HG02970 (cell line): ENCODE results near the gene DPAGT1.
"Not testable (repeated sequence)": the region's sequence is repeated elsewhere in the genome, so short reads cannot be mapped to it uniquely, and the experiment has no call there.

Experiments
- ATAC-seq: cut with Tn5 transposase; IDR thresholded peaks from one replicate; pipeline ENCODE4 v1.9.1; 2021; ENCODE audit warnings: mild to moderate bottlenecking, moderate library complexity, moderate number of reproducible peaks; ENCODE audit not compliant: unreplicated experiment, low FRiP score

DPAGT1 gene

DNA sequence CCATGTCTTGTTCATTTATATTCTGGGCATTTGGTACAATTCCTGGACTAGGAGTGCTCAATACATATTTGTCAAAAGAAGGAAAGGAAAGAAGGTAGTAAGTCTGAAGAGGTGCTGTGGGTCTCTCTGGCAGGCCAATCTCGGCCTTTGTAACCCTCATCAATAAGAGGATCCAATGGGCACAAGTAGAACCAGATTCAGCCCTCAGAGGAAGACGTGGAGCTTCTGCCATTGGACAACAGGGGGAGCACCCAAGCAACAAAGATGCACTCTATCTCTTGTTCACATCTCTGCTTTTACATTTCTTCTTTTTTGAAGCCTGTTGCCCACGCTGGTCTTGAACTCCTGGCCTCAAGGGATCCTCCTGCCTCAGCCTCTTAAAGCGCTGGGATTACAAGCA, 36.3 kb downstream of the DPAGT1 start:
- ATAC-seq: no peak

DNA sequence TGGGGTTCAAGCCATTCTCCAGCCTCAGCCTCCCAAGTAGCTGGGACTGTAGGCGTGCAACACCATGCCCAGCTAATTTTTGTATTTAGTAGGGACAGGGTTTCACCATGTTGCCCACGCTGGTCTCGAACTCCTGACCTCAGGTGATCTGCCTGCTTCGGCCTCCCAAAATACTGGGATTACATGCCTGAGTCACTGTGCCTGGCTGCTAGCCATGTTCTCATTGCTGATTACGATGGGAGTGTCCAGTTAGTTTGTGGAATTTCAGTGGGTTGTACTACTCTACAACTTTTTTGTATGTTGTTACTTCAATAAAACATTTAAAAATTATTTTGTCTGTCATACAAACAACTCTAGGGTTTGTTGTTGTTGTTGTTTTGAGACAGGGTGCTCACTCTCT, 38.9 kb downstream of the DPAGT1 start:
- no peak for ATAC-seq

DNA sequence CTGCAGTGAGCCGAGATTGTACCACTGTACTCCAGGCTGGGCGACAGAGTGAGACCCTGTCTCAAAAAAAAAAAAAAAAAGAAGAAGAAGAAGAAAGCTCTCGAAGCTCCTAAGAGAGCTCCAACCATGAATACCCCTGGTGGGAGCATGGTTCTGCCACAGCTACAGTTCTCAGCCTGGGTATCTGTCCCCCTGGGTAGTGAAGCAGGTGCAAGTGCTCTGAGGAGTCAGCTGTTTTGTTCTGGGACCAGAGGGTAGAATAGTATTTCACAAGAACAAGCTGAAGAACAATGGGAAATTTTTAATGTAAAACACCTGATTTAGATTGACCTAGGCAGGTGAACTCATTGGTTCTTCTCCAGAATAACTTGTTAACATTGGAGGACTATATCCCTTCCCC, 40.4 kb downstream of the DPAGT1 start:
- ATAC-seq: no peak

DNA sequence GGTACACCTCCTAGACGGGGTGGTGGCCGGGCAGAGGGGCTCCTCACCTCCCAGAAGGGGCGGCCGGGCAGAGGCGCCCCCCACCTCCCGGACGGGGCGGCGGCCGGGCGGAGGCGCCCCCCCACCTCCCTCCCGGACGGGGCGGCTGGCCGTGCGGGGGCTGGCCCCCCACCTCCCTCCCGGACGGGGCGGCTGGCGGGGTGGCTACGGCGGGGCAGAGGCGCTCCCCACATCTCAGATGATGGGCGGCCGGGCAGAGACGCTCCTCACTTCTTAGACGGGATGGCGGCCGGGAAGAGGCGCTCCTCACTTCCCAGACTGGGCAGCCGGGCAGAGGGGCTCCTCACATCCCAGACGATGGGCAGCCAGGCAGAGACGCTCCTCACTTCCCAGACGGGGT, 42.5 kb downstream of the DPAGT1 start:
- not testable (repeated sequence) for ATAC-seq

DNA sequence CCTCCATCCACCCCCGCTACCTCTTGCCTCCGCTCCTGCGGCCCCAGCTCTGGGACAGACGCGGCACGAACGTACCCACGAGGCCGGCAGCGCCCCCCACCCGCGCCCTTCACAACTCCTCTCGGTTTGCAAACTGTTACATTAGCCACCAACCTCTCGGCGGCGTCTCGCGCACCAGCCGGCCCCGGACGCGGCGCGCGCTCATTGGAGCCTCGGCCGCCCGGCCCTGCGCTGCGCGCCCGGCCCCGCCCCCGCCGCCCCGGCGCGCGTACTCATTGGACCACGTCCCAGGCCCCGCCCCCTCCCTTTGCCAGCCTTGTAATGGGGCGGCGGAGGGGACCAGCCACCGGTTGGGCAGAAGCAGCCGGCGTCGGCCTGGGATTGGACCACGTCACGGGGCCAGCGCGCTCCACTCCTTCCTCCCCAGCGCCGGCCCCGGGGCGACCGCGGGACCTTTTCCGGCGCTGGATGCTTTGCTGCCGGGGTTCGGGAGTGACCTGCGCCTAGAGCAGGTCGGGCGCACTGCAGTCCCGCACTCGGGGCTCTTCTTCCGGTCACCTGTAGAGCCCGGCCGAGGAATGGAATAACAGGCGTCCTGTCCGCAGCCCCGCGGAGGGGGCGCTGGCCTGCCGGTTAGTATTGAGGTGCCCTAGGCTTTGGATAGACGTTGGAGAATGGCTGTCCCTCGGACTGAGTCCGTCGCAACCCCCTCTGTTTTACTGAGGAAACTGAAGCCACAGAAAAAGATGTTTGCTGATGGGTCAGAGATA, 44.5 kb downstream of the DPAGT1 start, which contains the start of gene HYOU1:
Gene HYOU1 (minus strand): TSS at position 206 of the 770 bp plus-strand sequence. CDS start 1,045 bp downstream, outside the sequence.
- peak; percentile 89 for ATAC-seq

DNA sequence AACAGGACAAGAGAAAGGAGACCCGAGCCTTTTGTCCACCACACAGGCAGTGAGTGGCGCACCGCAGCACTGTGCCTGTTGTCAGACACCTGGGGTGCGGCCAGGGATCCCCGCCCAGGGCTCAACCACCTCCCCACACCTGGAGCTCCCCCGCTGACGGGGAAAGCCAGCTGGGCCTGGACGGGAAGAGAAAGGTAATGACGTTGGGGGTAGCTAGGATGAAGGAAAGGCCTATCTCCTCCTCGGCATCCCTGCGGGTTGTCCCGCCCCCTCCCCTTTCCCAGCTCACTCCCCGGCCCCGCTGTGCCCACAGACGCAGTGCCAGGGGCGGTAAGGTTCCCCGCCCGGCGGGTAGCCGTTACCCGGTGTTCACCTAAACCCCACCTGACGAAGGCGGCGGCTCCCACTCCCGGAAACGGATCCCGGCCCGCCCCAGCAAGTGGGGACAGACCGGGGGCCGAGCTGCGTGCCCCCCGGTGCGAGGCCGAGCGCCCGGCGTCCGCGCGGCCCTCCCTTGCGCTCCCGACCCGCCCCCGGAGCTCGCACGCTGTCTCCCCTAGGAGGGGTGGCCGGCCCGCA, 45.1 kb downstream of the DPAGT1 start:
- ATAC-seq: peak; percentile 9

DNA sequence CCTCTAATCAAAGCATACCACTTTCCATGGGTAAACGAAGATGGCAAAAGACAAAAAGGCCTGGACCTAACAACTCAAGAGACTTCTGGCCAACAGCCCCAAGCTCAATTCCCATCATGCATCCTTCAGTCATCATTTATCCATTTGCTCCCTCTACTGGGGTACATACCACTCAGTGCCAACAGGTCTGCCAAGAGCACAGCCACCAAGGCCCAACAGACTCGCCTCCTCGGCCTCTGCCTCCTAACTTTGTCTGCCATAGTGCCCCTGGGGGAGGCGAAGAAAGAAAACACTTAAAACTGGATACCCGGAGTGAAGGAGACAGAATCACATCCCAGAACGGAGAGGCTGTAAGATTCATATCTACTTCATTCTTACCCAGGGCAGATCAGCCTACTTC, 45.8 kb downstream of the DPAGT1 start:
- ATAC-seq: no peak

DNA sequence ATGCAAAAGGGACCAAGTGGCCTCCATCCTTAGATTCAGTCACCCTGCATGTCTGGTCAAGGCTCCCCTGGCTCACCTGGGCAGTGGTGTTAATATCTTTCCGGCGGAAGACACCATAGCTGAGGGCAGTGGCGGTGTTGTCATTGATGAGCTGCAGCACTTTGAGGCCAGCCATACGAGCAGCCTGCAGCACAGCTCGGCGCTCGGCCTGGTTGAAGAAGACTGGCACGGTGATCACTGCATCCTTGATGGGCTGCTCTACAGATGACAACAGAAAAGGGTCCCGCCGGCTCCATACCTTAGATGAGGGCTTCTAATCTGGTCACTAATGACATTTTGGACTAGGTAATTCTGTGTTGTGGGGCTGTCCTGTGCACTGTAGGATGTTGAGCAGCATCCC, 47.2 kb downstream of the DPAGT1 start:
- ATAC-seq: no peak

DNA sequence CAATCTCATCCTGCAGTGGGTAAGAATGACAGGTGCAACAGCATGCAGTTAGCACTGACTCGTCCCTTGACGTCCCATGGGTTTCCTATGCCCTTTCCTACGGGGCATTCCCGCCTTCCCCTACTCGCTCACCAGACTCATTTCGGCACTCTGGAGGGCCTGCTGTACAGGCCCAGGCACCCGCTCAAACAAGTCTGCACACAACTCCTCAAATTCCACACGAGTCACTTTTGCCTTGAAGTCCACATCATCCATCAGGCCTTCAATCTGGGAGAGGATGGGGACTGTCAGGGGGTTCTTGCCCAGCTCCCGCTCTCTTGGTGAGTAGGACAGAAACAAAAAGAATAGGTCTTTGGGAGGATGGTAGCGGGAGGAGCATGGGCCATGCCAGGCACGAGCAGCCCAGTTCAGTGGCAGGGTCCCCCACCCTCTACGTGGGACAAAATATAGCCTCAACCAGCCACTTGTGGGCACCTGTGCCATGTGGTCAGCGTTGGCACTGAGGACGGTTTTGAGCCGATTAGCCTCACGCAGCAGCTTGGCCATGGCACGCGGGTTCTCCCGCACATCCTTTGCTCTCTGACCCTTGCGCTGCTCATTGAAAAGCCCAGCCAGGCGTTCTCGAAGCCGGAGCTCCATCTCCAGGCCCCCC, 49.4 kb downstream of the DPAGT1 start:
- ATAC-seq: no peak

DNA sequence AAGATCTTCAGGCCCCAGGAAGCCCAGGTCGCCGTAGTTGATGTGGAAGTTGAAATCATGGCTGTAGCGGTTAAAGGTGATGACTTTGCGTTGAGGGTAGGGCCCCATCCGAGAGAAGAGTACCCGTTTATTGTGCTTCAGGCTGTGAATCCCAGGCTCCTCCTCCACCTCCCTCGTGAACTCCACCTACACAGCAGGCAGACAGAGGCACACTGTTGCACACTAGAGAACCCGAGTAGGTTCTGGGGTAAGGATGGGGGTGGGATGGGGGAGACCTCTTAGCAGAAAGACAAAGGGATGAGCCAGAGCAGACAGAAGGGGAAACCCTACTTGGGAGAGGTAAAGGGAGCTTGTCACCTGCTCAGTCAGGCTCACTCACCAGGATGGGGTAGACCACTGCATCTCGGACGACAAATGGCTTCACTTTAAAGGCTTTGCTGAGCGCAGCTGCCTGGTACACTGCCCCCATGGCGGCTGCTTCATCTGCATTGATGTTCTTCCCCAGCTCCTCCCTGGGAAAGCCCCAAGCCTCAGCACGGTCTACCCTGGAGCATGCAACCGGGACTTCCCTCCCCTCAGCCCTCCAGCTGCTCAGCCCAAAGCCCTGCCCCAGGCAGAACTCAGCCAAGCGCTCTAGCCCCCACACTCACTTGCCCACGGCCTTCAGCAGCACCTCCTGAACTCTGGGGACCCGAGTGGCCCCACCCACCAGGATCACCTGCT, 50.1 kb downstream of the DPAGT1 start:
- ATAC-seq: no peak

DNA sequence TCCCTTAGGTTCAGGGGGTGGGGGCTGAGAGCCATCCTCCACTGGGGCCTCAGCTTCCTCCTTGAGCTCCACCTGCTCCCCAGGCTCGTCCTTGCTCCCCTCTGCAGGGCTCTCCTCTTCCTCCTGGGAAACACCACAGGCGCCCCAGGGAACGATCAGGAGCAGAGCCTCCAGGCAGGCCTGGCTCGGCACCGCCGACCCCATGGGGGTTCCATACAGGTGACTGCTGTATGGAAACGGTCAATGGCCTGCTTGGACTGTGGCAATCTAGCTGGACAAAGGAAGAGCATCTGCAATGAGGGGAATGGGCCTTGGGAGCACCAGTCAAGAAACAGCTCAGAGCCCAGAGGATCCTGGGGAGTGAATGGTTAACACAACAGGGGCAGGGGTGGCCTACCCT, 52.6 kb downstream of the DPAGT1 start:
- no peak for ATAC-seq

DNA sequence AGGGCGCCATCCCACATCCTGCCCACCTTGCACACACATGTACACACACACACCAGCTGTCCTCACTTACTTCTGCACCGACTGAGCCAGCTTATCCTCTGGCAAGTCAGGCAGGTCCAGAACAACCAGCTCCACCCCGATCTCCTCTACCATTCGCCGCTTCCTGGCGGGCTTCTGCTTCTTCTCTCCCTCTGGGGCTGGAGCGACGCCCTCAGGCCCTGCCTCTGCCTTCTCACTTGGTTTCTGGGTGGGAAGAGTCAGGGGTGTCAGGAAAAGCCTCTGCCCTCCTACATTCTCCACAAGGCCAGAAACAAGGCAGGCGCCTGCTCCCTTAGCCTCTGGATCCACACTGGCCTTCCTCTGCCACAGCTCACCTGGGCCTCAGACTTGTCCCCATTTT, 53.0 kb downstream of the DPAGT1 start:
- ATAC-seq: no peak

DNA sequence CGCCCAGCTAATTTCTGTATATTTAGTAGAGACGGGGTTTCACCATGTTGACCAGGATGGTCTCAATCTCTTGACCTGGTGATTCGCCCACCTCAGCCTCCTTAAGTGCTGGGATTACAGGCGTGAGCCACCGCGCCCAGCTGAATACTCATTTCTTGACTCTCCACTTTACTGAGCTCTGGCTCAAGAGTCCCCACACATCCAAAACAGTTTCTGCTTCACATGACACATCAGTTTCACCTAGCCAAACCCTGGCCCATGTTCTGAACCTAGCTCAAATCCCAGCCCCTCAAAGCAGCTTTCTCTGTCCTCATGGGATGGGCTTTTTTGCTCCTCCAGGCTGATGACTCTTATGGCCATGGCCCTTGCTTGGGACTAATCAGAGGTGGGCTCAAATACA, 54.4 kb downstream of the DPAGT1 start:
- no peak for ATAC-seq
